H1 (cell line): ENCODE results near the gene CALD1. TPM values are rescaled to one million over a fixed set of nuclear protein-coding genes. Genes with fewer than 3 reads are reported as not detected.

ENCODE experiments used
- CTCF ChIA-PET: fragments of 300-600 bp; sonication (Branson Sonifier 250); formaldehyde crosslinking; loops from one replicate; lab custom pipeline; 2021; ENCODE audit not compliant: partially characterized antibody; lab: Charles Lee
- POLR2A ChIA-PET: fragments of 300-600 bp; sonication (Branson Sonifier 250); formaldehyde crosslinking; loops from one replicate; lab custom pipeline; 2021; ENCODE audit warnings: inconsistent platforms; ENCODE audit not compliant: partially characterized antibody; lab: Charles Lee
- DNase-seq, 2 experiments: peaks; one replicate each; pipeline versions ENCODE4 v3.0.0 to v3.0.0-alpha.2; 2010 to 2022; ENCODE audit warnings: low spot score in 2 of 2, low read depth in 1 of 2, mixed read lengths in 1 of 2
- FAIRE-seq: peaks from 2 replicates; lab custom pipeline; 2011; peaks lifted over from hg19 to GRCh38; lab: Jason Lieb, UNC
- H2AFZ ChIP-seq: 2 replicates; pipeline ENCODE4 v1.8.1; 2012; ENCODE audit warnings: low read length, inconsistent platforms
- H2AK5ac ChIP-seq: 2 replicates; pipeline ENCODE4 v1.6.1; 2013; ENCODE audit warnings: low read depth, low read length
- H2BK120ac ChIP-seq: replicated peaks from 2 replicates; pipeline ENCODE3; 2013; ENCODE audit warnings: low read depth, low read length, inconsistent platforms
- H2BK12ac ChIP-seq: 2 replicates; pipeline ENCODE4 v1.6.1; 2013; ENCODE audit warnings: low read depth, low read length
- H2BK15ac ChIP-seq: 2 replicates; pipeline ENCODE4 v1.6.1; 2013; ENCODE audit warnings: low read length
- H2BK20ac ChIP-seq: 2 replicates; pipeline ENCODE4 v1.6.1; 2013; ENCODE audit warnings: low read length
- H2BK5ac ChIP-seq: 2 replicates; pipeline ENCODE4 v1.6.1; 2013; ENCODE audit warnings: low read depth, low read length
- H3K14ac ChIP-seq: 2 replicates; pipeline ENCODE4 v1.6.1; 2013; ENCODE audit warnings: inconsistent platforms; ENCODE audit not compliant: insufficient read length
- H3K18ac ChIP-seq: 2 replicates; pipeline ENCODE4 v1.6.1; 2013; ENCODE audit warnings: low read length; ENCODE audit errors: extremely low read depth
- H3K23ac ChIP-seq: 2 replicates; pipeline ENCODE4 v1.6.1; 2013; ENCODE audit warnings: inconsistent platforms; ENCODE audit not compliant: insufficient read length
- H3K23me2 ChIP-seq: 2 replicates; pipeline ENCODE4 v1.6.1; 2013; ENCODE audit warnings: low read depth, low read length
- H3K27ac ChIP-seq: 2 replicates; pipeline ENCODE4 v1.6.1; 2011; ENCODE audit warnings: low read depth, low read length, inconsistent platforms
- H3K27me3 ChIP-seq, 4 experiments: replicated peaks in 1 of 4; 1 replicate in 1 of 4; 2 replicates in 3 of 4; pipeline versions ENCODE4 v1.6.1 to v1.8.1; 2011 to 2013; ENCODE audit warnings: low read length in 3 of 4, mild to moderate bottlenecking in 3 of 4, inconsistent platforms in 2 of 4, mixed read lengths in 2 of 4, moderate library complexity in 1 of 4; ENCODE audit not compliant: control insufficient read depth in 3 of 4, insufficient read depth in 3 of 4; ENCODE audit errors: extremely low read depth in 1 of 4
- H3K36me3 ChIP-seq, 4 experiments: 2 replicates each; pipeline versions ENCODE4 v1.6.1 to v1.8.1; 2011 to 2013; ENCODE audit warnings: mild to moderate bottlenecking in 4 of 4, low read length in 3 of 4, moderate library complexity in 2 of 4, control low read depth in 1 of 4, inconsistent platforms in 1 of 4; ENCODE audit not compliant: insufficient read depth in 4 of 4, control insufficient read depth in 2 of 4
- H3K4ac ChIP-seq: replicated peaks from 2 replicates; pipeline ENCODE3; 2013; ENCODE audit warnings: low read length, low read depth, mixed read lengths, inconsistent platforms; ENCODE audit not compliant: insufficient read length
- H3K4me1 ChIP-seq, 4 experiments: replicated peaks in 1 of 4; 1 replicate in 1 of 4; 2 replicates in 3 of 4; pipeline versions ENCODE4 v1.6.1 to v1.8.1; 2011 to 2013; ENCODE audit warnings: low read length in 3 of 4, inconsistent platforms in 2 of 4, mixed read lengths in 1 of 4; ENCODE audit not compliant: insufficient read depth in 4 of 4, control insufficient read depth in 3 of 4
- H3K4me2 ChIP-seq, 2 experiments: 2 replicates each; pipeline versions ENCODE4 v1.6.1 to v1.8.1; 2011 to 2013; ENCODE audit warnings: low read depth in 2 of 2, low read length in 2 of 2, control low read depth in 1 of 2, inconsistent platforms in 1 of 2, mild to moderate bottlenecking in 1 of 2; ENCODE audit not compliant: insufficient read depth in 1 of 2
- H3K4me3 ChIP-seq, 4 experiments: fragments of 200-600, 300-600 bp in 1 of 4; sonication (generic), shearing (Covaris generic), sonication (Bioruptor Twin) in 1 of 4; 2 replicates each; pipeline versions ENCODE4 v1.5.1 to v1.8.1; 2011 to 2016; ENCODE audit warnings: low read length in 4 of 4, low read depth in 3 of 4, control low read depth in 2 of 4, inconsistent platforms in 2 of 4, mild to moderate bottlenecking in 2 of 4, mixed read lengths in 1 of 4, moderate library complexity in 1 of 4; ENCODE audit not compliant: insufficient read depth in 2 of 4; ENCODE audit errors: extremely low read depth in 1 of 4
- H3K56ac ChIP-seq: replicated peaks from 2 replicates; pipeline ENCODE3; 2013; ENCODE audit warnings: low read depth, mild to moderate bottlenecking, mixed read lengths, low read length, inconsistent platforms; ENCODE audit not compliant: insufficient read length
- H3K79me1 ChIP-seq: 2 replicates; pipeline ENCODE4 v1.6.1; 2013; ENCODE audit warnings: low read depth, low read length, control low read depth
- H3K79me2 ChIP-seq, 2 experiments: 2 replicates each; pipeline versions ENCODE4 v1.6.1 to v1.8.1; 2012 to 2013; ENCODE audit warnings: low read length in 2 of 2, mild to moderate bottlenecking in 2 of 2, inconsistent platforms in 1 of 2; ENCODE audit not compliant: insufficient read depth in 2 of 2, control insufficient read depth in 1 of 2
- H3K9ac ChIP-seq, 4 experiments: replicated peaks in 1 of 4; 1 replicate in 1 of 4; 2 replicates in 3 of 4; pipeline versions ENCODE4 v1.6.1 to v1.8.1; 2011 to 2013; ENCODE audit warnings: low read depth in 3 of 4, low read length in 3 of 4, control low read depth in 2 of 4, mild to moderate bottlenecking in 2 of 4, moderate library complexity in 2 of 4, inconsistent platforms in 1 of 4; ENCODE audit errors: extremely low read depth in 1 of 4
- H3K9me3 ChIP-seq, 2 experiments: 2 replicates each; pipeline versions ENCODE4 v1.6.1 to v1.8.1; 2012 to 2013; ENCODE audit warnings: mild to moderate bottlenecking in 2 of 2, moderate library complexity in 2 of 2, control low read depth in 1 of 2, inconsistent platforms in 1 of 2, low read depth in 1 of 2, low read length in 1 of 2, mixed read lengths in 1 of 2; ENCODE audit not compliant: insufficient read depth in 2 of 2
- H4K20me1 ChIP-seq, 2 experiments: replicated peaks in 1 of 2; 2 replicates each; pipeline versions ENCODE3 to v1.8.1; 2011 to 2013; ENCODE audit warnings: inconsistent platforms in 2 of 2, low read length in 2 of 2, mild to moderate bottlenecking in 1 of 2; ENCODE audit not compliant: insufficient read depth in 2 of 2, control insufficient read depth in 1 of 2
- H4K5ac ChIP-seq: 2 replicates; pipeline ENCODE4 v1.6.1; 2013; ENCODE audit warnings: low read length, low read depth, mixed read lengths, inconsistent platforms; ENCODE audit not compliant: insufficient read length
- H4K8ac ChIP-seq: 2 replicates; pipeline ENCODE4 v1.8.0; 2013; ENCODE audit warnings: mild to moderate bottlenecking, moderate library complexity, low read length, inconsistent platforms; ENCODE audit not compliant: insufficient read depth; ENCODE audit errors: extremely low read depth
- H4K91ac ChIP-seq: replicated peaks from 2 replicates; pipeline ENCODE3; 2013; ENCODE audit warnings: low read length, mixed read lengths, inconsistent platforms; ENCODE audit not compliant: insufficient read length
- CBX5 ChIP-seq: fragments of 300-800, 300-1000 bp; sonication (generic); IDR thresholded peaks from 2 replicates; pipeline ENCODE4 v1.7.1; 2016; ENCODE audit warnings: antibody characterized with exemption, low read length, low read depth
- EGR1 ChIP-seq: IDR thresholded peaks from 2 replicates; pipeline ENCODE4 v1.6.1; 2011; ENCODE audit warnings: low read depth, low read length, borderline replicate concordance
- EZH2 ChIP-seq: fragments of 200-600 bp; sonication (generic); IDR thresholded peaks from 2 replicates; pipeline ENCODE4 v1.7.1; 2012; ENCODE audit warnings: low read depth, mild to moderate bottlenecking, moderate library complexity, low read length, inconsistent platforms; ENCODE audit not compliant: severe bottlenecking
- NANOG ChIP-seq: IDR thresholded peaks from 2 replicates; pipeline ENCODE4 v1.6.1; 2011; ENCODE audit warnings: low read length, low read depth, mild to moderate bottlenecking, inconsistent platforms; ENCODE audit not compliant: insufficient read depth, poor library complexity, severe bottlenecking
- POLR2A ChIP-seq, 2 experiments: IDR thresholded peaks; 1 replicate in 1 of 2; 2 replicates in 1 of 2; pipeline ENCODE4 v1.6.1; 2011; ENCODE audit warnings: low read depth in 2 of 2, low read length in 2 of 2, mild to moderate bottlenecking in 2 of 2; ENCODE audit errors: control extremely low read depth in 1 of 2
- SAP30 ChIP-seq: fragments of 300-600 bp; sonication (generic); IDR thresholded peaks from 2 replicates; pipeline ENCODE4 v1.7.1; 2012; ENCODE audit warnings: low read length, moderate library complexity, mild to moderate bottlenecking, inconsistent platforms; ENCODE audit not compliant: insufficient read depth, insufficient replicate concordance
- SIX5 ChIP-seq: IDR thresholded peaks from 2 replicates; pipeline ENCODE4 v1.6.1; 2011; ENCODE audit warnings: mild to moderate bottlenecking, low read depth, low read length
- SP2 ChIP-seq: IDR thresholded peaks from 2 replicates; pipeline ENCODE4 v1.6.1; 2012; ENCODE audit warnings: mild to moderate bottlenecking, low read length, inconsistent platforms
- SUZ12 ChIP-seq: fragments of 200-600 bp; sonication (generic); IDR thresholded peaks from 2 replicates; pipeline ENCODE4 v1.6.1; 2012; ENCODE audit warnings: mild to moderate bottlenecking, inconsistent platforms, low read length, moderate library complexity, mixed read lengths
- TAF1 ChIP-seq: IDR thresholded peaks from 2 replicates; pipeline ENCODE4 v1.6.1; 2011; ENCODE audit warnings: mild to moderate bottlenecking, low read depth, low read length
- TCF12 ChIP-seq: IDR thresholded peaks from 2 replicates; pipeline ENCODE4 v1.6.1; 2011; ENCODE audit warnings: low read depth, mild to moderate bottlenecking, low read length
- whole genome bisulfite sequencing, 2 experiments: shearing (Covaris generic) in 1 of 2; methylation state at CpG; one replicate each; pipeline versions ENCODE4 v1.1.6 to v1.1.7; 2013 to 2015; ENCODE audit warnings: low lambda C conversion rate in 2 of 2, mixed read lengths in 2 of 2, inconsistent platforms in 1 of 2, low coverage in 1 of 2, missing lambda C conversion rate in 1 of 2; ENCODE audit not compliant: insufficient replicate concordance in 2 of 2, insufficient coverage in 1 of 2, insufficient read length in 1 of 2; ENCODE audit errors: extremely low coverage in 1 of 2, missing lambda C conversion rate in 1 of 2; 5-methylcytosine and 5-hydroxymethylcytosine counted together
- polyA plus RNA-seq, 7 experiments: library from polyadenylated mRNA; depleted of rRNA in 3 of 7; stranded (reverse) in 5 of 7; unstranded in 2 of 7; fragments of >200 nt in 5 of 7; fragments of 200-250 nt in 2 of 7; gene quantifications; 1 replicate in 5 of 7; 2 replicates in 1 of 7; 4 replicates in 1 of 7; pipeline versions ENCODE4 v1.2.1 to v1.2.3, GENCODE V29; 2011 to 2013; ENCODE audit warnings: missing spikeins in 2 of 7, mixed read lengths in 2 of 7
- total RNA-seq: library from RNA; stranded (reverse); fragmentation: NEBNext Ultra II Directional; extraction: Animal tissue kit (Norgen Biotek cat#: 25700); gene quantifications from 2 replicates; pipeline ENCODE4 v1.2.1, GENCODE V29; 2021

Gene CALD1
- total and polyA plus RNA-seq, 2 of the 8 experiments (the other 6 are each of a cell fraction or from before 2014, with no cell fraction given), result 34.3 to 177 TPM

- Histone ChIP-seq H3K23me2 (no peaks in the 10 kb centered on the region), H4K91ac (no peak overlapping the region), H3K9ac (no peak overlapping the region), H3K9me3 (no peaks in the 10 kb centered on the region), H4K8ac (no peak overlapping the region), H3K27ac (no peak overlapping the region), H3K23ac (no peak overlapping the region), H2BK5ac (no peak overlapping the region), H3K4ac (no peak overlapping the region), H3K18ac (no peak overlapping the region), H3K4me2 (no peak overlapping the region), H2AK5ac (no peak overlapping the region), H2BK120ac (no peak overlapping the region), H3K27me3 (no peaks in the 10 kb centered on the region), H2BK20ac (no peak overlapping the region), H4K20me1 (no peaks in the 10 kb centered on the region), H3K4me3 (no peak overlapping the region), H3K79me1 (no peaks in the 10 kb centered on the region), H2BK15ac (no peak overlapping the region)
- POLR2A ChIA-PET, result interaction anchor here (1.2 kb wide), 1 partner anchor 15 kb away, joined by 4 read pairs; no protein-coding TSS in a partner anchor
- TF ChIP-seq TCF12 (no peak), SUZ12 (no peak), SIX5 (no peak), NANOG (no peak), CBX5 (no peak), SP2 (no peak), EZH2 (no peak), TAF1 (no peak), POLR2A (IDR thresholded peaks at IDR 0.05; ENCODE audit: control extremely low read depth in 1 of 2, low read depth in 2 of 2, low read length in 2 of 2) (no peak), EGR1 (no peak), SAP30 (no peak)
- TF ChIP-seq, all 59 proteins: peak for 0
- Histone ChIP-seq H2BK12ac (no peak overlapping the region), H3K4me1 (0 out of 7 replicates have a peak, but pooled peaks cover 0 to 4% (median 0%) of the 10 kb centered on the region in 4 experiments), H3K79me2 (no peaks in the 10 kb centered on the region), H3K14ac (no peak overlapping the region), H2AFZ (no peak overlapping the region), H3K36me3 (no peaks in the 10 kb centered on the region), H4K5ac (no peak overlapping the region), H3K56ac (no peak overlapping the region)
- CTCF ChIA-PET, result interaction anchor here (3.0 kb wide), 1 partner anchor 12 kb away, joined by 10 read pairs; no protein-coding TSS in a partner anchor
- FAIRE-seq, result no peak
- DNase-seq, result no peak
- 94% methylated on average over 5 of the region's 5 CpGs; no CpG with 5 or more reads in 1 of the 2 experiments for WGBS, 2 experiments
Measured at GRCh38 chr7:134875867-134876266, 96.4 kb downstream of the CALD1 start.
